ENCODE measurements around the gene MYT1. TPM values are rescaled to one million over a fixed set of nuclear protein-coding genes. Genes with fewer than 3 reads are reported as not detected.

Gene MYT1
- total and polyA plus RNA-seq, 2 experiments from 2014 or later: 0.39 to 0.50 TPM

GRCh38 chr20:64142590-64142989 lies 21.7 kb upstream of the MYT1 start:
- Histone ChIP-seq H3K27me3 (no peaks in the 10 kb centered on the region), H3K9me3 (ENCODE audit: low read depth) (no peaks in the 10 kb centered on the region), H3K36me3 (no peaks in the 10 kb centered on the region), H3K4me1 (ENCODE audit: low read depth) (no peaks in the 10 kb centered on the region), H3K27ac (no peak overlapping the region), H3K4me3 (no peak overlapping the region)
- no peak for TF ChIP-seq CTCF (IDR thresholded peaks at IDR 0.05; ENCODE audit: low read depth, low read length)
- no peak for DNase-seq (ENCODE audit: low read depth in 1 of 2, low spot score in 1 of 2)

GRCh38 chr20:64143018-64143801 lies 21.0 kb upstream of the MYT1 start:
- TF ChIP-seq CTCF (IDR thresholded peaks at IDR 0.05; ENCODE audit: low read depth, low read length): no peak
- Histone ChIP-seq H3K9me3 (ENCODE audit: low read depth) (no peaks in the 10 kb centered on the region), H3K36me3 (no peaks in the 10 kb centered on the region), H3K4me1 (ENCODE audit: low read depth) (no peaks in the 10 kb centered on the region), H3K27me3 (no peaks in the 10 kb centered on the region), H3K27ac (no peak overlapping the region), H3K4me3 (no peak overlapping the region)
- DNase-seq (ENCODE audit: low read depth in 1 of 2, low spot score in 1 of 2): no peak

- no peaks in the 10 kb centered on the region for H3K9me3 ChIP-seq (ENCODE audit: low read depth)
- no peaks in the 10 kb centered on the region for H3K27me3 ChIP-seq
- no peaks in the 10 kb centered on the region for H3K4me1 ChIP-seq (ENCODE audit: low read depth)
- no peak for DNase-seq (ENCODE audit: low read depth in 1 of 2, low spot score in 1 of 2)
- H3K27ac ChIP-seq: no peak overlapping the region
- no peak for TF ChIP-seq CTCF (IDR thresholded peaks at IDR 0.05; ENCODE audit: low read depth, low read length)
- no peaks in the 10 kb centered on the region for H3K36me3 ChIP-seq
- H3K4me3 ChIP-seq: no peak overlapping the region
Measured at GRCh38 chr20:64144144-64144912, 19.9 kb upstream of the MYT1 start.

DNA sequence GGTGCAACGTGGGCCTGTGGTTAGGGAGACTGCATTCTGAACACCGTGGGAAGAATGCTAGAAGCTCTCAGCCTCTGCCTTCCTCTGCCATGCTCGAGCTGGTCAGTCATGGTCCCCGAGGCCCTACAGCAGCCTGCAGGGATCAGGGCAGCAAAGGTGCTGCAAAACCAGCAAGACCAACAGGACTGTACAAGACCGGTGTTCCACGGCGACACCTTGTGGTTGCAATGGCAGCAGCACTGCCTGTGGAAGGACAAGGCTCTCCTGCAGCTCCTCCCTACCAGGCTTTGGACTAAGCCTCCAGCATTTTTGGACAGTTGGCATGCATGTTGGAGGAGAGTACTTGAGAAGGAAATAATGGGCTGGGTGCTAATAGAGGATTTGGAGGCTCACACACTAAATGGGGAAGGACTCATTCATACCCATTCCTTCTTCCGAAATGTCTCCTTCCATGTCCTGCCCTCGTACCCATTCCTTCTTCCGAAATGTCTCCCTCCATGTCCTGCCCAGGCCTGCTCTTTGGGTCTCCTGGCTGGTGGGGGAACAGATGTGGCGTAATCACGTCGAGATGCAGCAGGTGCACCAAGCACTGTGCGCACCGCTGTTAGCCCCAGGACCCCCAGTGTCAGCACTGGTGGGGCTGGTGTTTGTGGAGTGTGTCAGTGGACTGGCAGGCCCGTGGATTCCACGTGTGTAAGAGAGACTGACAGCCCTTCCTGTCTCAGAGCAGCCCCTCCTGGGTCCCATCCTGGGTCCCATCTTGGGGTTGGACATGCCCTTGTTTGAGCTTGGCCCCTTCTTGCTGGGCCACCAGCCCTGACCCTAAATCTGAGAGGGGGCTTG lies 18.6 kb upstream of the MYT1 start:
- H3K36me3 ChIP-seq: no peaks in the 10 kb centered on the region
- H3K9me3 ChIP-seq (ENCODE audit: low read depth): no peaks in the 10 kb centered on the region
- H3K27ac ChIP-seq: no peak overlapping the region
- no peaks in the 10 kb centered on the region for H3K27me3 ChIP-seq
- no peak overlapping the region for H3K4me3 ChIP-seq
- TF ChIP-seq CTCF (IDR thresholded peaks at IDR 0.05; ENCODE audit: low read depth, low read length): no peak
- H3K4me1 ChIP-seq (ENCODE audit: low read depth): no peaks in the 10 kb centered on the region
- DNase-seq (ENCODE audit: low read depth in 1 of 2, low spot score in 1 of 2): no peak

DNA sequence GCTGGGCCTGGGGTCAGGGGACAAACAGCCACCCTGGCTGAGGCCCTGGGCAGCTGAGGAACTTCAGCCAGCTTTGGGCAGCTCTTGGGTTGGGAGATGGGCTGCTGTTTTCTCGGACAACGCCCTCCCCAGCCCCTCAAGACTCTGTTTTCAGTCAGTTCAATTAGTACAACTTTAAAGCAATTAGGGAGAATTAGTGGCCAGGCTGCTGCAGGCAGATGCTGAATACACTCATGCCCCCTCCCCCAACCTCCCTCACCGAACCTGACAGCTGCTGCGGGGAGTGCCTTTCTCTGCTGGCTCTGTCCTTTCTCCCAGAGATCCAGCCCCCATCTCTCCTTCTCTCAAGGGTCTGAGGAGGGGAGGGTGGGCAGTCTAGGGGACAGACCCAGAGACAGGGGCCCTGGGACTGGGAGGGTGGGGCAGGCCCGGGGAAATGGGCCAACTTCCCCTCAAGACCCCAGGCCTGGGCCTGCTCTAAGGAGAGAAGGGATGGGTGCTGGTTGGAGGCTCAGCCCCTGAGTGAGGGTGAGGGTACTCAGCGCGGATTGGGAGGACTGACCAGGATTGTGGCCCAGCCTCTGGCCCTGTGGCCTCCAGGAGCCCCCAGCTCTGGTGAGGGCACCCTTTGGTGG lies 17.8 kb upstream of the MYT1 start:
- no peak overlapping the region for H3K4me3 ChIP-seq
- no peak for TF ChIP-seq CTCF (IDR thresholded peaks at IDR 0.05; ENCODE audit: low read depth, low read length)
- H3K36me3 ChIP-seq: no peaks in the 10 kb centered on the region
- H3K4me1 ChIP-seq (ENCODE audit: low read depth): no peaks in the 10 kb centered on the region
- H3K27ac ChIP-seq: no peak overlapping the region
- no peaks in the 10 kb centered on the region for H3K27me3 ChIP-seq
- H3K9me3 ChIP-seq (ENCODE audit: low read depth): no peaks in the 10 kb centered on the region
- DNase-seq (ENCODE audit: low read depth in 1 of 2, low spot score in 1 of 2): no peak
